ENCODE data around the gene GPR162.

Gene GPR162

DNA sequence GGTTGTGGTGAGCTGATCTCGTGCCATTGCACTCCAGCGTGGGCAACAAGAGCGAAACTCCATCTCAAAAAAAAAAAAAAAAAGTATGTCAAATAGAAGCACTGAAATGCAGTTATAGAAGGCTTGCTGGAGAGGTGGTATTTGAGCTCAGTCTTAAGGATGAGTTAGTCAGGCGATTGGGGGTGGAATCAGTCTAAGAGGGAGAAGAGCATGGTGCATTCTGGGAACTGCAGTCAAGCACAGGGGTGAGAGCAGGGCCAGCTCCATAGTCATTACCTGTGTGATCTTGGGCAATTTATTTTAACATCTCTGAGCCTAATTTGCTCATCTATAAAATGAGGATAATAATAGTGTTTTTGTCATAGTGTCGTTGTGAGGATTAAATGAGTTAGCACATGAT is 13.3 kb downstream of the GPR162 start:
- DNase-seq (ENCODE audit: low read depth): no peak

- no peak for DNase-seq (ENCODE audit: low read depth)
Observed at GRCh38 chr12:6836851-6837250, 15.2 kb downstream of the GPR162 start.

- DNase-seq (ENCODE audit: low read depth): no peak
Observed at GRCh38 chr12:6837370-6838060, 15.9 kb downstream of the GPR162 start.

- no peak for DNase-seq (ENCODE audit: low read depth)
Observed at GRCh38 chr12:6838854-6839253, 17.2 kb downstream of the GPR162 start.

- DNase-seq (ENCODE audit: low read depth): no peak
Observed at GRCh38 chr12:6839482-6840201, 18.0 kb downstream of the GPR162 start.

GRCh38 chr12:6840330-6840729 is 18.7 kb downstream of the GPR162 start:
- no peak for DNase-seq (ENCODE audit: low read depth)

DNA sequence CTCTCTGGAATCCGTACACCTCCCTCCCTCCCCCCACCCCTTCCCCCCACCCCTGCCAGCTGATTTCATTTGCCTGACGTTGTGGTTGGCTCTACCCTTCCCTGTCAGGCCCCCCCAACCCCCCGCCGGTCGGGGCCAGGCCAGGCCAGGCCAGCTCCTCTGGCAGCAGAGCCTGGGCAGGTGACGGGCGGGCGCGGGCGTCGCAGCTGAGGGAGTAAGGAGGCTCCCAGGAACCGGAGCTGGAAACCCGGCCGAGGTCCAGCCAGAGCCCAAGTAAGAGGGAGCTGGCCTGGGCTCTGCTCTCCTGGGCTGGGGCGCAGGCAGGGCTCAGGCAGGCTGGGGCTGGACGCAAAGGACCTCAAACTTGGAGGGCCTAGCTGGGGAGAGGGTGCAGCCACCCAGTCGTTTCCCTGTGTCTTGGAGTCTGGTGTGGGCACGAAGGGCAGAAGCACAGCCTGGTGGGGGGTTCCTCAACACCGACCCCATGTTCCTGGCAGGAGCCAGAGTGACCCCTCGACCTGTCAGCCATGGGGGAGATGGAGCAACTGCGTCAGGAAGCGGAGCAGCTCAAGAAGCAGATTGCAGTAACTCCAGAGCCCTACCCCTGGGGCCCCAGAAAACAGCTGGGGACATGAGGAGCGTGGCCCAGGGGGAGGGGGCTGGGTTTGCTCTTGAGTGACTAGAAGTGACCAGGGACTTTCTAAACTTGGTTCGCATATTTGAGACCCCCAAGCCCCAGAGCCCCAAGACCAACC is 19.3 kb downstream of the GPR162 start, which contains the start of gene GNB3:
GNB3 (plus strand) TSS at position 165 of the 755 bp plus-strand sequence; CDS start at position 528, 363 bp downstream.
- DNase-seq (ENCODE audit: low read depth): no peak

DNA sequence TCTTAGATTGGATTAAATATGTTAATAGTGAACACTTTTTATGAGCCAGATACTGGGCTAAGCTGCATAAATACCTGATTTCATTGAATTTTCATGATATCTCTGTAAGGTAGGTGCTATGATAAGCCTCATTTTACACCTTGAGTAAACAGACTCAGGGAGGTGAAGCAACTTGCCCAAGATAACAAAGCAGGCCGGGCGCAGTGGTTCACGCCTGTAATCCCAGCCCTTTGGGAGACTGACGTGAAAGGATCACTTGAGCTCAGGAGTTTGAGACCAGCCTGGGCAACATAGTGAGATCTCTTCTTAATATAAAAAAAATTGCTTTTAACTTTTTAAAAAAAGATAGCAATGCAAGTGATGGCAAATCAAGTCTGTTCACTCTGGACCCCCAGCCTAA is 20.5 kb downstream of the GPR162 start:
- no peak for DNase-seq (ENCODE audit: low read depth)

GRCh38 chr12:6843118-6843902 is 21.7 kb downstream of the GPR162 start:
- no peak for DNase-seq (ENCODE audit: low read depth)

- no peak for DNase-seq (ENCODE audit: low read depth)
Observed at GRCh38 chr12:6845395-6845794, 23.8 kb downstream of the GPR162 start.

GRCh38 chr12:6846316-6846869 is 24.8 kb downstream of the GPR162 start:
- DNase-seq (ENCODE audit: low read depth): no peak

GRCh38 chr12:6847676-6848075 is 26.1 kb downstream of the GPR162 start:
- no peak for DNase-seq (ENCODE audit: low read depth)

- no peak for DNase-seq (ENCODE audit: low read depth)
Observed at GRCh38 chr12:6849427-6849826, 27.8 kb downstream of the GPR162 start.

- DNase-seq (ENCODE audit: low read depth): no peak
Observed at GRCh38 chr12:6849976-6850560, 28.4 kb downstream of the GPR162 start.

- no peak for DNase-seq (ENCODE audit: low read depth)
Observed at GRCh38 chr12:6850796-6851152, 29.2 kb downstream of the GPR162 start.

DNA sequence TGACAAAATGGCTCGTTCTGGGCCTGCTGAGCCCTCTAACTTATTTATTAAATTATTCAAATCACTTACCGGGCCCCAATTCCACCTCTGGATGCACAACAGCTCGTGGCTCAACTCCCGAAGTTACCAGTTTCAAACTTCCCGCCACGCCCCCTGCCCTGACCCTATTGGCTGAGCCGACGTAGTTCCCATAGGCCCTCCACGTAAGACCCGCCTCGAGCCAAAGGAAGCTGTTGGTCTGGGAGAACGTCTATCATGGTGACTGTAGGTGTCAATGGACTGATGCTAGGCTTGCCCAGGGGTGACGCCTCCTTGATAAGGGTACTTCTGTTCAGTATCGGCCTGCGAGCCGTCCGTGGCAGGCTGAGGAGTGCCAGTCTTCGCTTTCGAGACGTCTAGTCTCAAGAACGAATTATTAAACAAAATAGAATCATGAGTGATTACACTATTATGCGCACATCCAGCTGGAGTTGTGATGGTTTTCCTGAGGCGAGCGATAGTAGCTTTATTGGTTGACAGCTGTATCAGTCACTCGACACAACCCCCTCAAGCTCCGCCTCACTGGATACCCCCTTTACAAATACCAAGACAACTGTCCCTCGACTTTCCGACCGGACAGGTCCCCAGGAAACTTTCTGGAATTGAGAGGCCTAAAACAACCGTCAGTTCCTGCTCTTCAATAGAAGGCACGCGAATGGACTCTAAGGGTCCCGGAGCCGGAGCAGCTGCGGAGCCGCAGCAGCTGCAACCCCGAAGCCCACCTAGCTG is 29.7 kb downstream of the GPR162 start, which contains the start of gene CDCA3:
CDCA3 (minus strand) TSS at position 134 of the 768 bp plus-strand sequence. CDS start 334 bp downstream, outside the sequence.
- peak; percentile 82 for DNase-seq (ENCODE audit: low read depth)

GRCh38 chr12:6851921-6852650 is 30.5 kb downstream of the GPR162 start, which contains the start of gene USP5:
USP5 (plus strand) TSS chr12:6852150; CDS start chr12:6852180, 30 bp downstream.
- DNase-seq (ENCODE audit: low read depth): peak; percentile 91

GRCh38 chr12:6852651-6853354 is 31.2 kb downstream of the GPR162 start:
- no peak for DNase-seq (ENCODE audit: low read depth)

- DNase-seq (ENCODE audit: low read depth): no peak
Observed at GRCh38 chr12:6853626-6854025, 32.0 kb downstream of the GPR162 start.

Data from stimulated activated CD8-positive, alpha-beta memory T cell treated with anti-CD3 and anti-CD28 coated beads, Interleukin-15, amount 100 ng/mL, for 1 hour (primary cell).